Tibial nerve (tissue), 4 donors: Measurements from ENCODE around the gene GLYR1. TPM values are rescaled to one million over a fixed set of nuclear protein-coding genes. Genes with fewer than 3 reads are reported as not detected.

Source experiments
- DNase-seq, 2 donors: peaks; one replicate each; pipeline ENCODE4 v3.0.0-alpha.2; 2019; ENCODE audit warnings: low spot score in 2 of 2
- H3K27ac ChIP-seq, 4 donors: fragments of 200-600 bp; sonication (generic) in 3 of 4; one replicate each; pipeline ENCODE4 v1.5.1; 2017 to 2019; ENCODE audit warnings: mild to moderate bottlenecking in 1 of 4
- H3K27me3 ChIP-seq, 2 donors: fragments of 200-600 bp; sonication (generic) in 1 of 2; one replicate each; pipeline versions ENCODE4 v1.5.1 to v1.6.0; 2017 to 2019
- H3K36me3 ChIP-seq, 3 donors: fragments of 200-600 bp; sonication (generic); one replicate each; pipeline ENCODE4 v1.5.1; 2018 to 2019
- H3K4me1 ChIP-seq, 4 donors: fragments of 200-600 bp; sonication (generic) in 3 of 4; one replicate each; pipeline ENCODE4 v1.5.1; 2017 to 2019
- H3K4me3 ChIP-seq, 4 donors: fragments of 200-600 bp; sonication (generic) in 3 of 4; one replicate each; pipeline ENCODE4 v1.5.1; 2017 to 2019; ENCODE audit warnings: mild to moderate bottlenecking in 1 of 4, moderate library complexity in 1 of 4
- H3K9me3 ChIP-seq, 4 donors: fragments of 200-600 bp; sonication (generic) in 3 of 4; one replicate each; pipeline ENCODE4 v1.5.1; 2017 to 2019
- EP300 ChIP-seq, 2 donors: sonication (generic); formaldehyde crosslinking; IDR thresholded peaks; one replicate each; pipeline ENCODE4 v1.6.1; 2017; ENCODE audit warnings: antibody characterized with exemption in 2 of 2, mild to moderate bottlenecking in 1 of 2
- POLR2A ChIP-seq, 2 donors: fragments of 450-650 bp; IDR thresholded peaks; one replicate each; pipeline ENCODE4 v1.6.1; 2017; ENCODE audit warnings: antibody characterized with exemption in 2 of 2, mild to moderate bottlenecking in 2 of 2, moderate library complexity in 2 of 2
- WGBS, 2 donors: methylation state at CpG; one replicate each; pipeline ENCODE4 v1.1.5; 2018; 5-methylcytosine and 5-hydroxymethylcytosine counted together
- total RNA-seq, 4 donors: library from RNA; depleted of rRNA; stranded (reverse); fragments of >200 nt; gene quantifications; one replicate each; pipeline ENCODE4 v1.1.0, GENCODE V29; 2016
- TF ChIP-seq, protein P1 (sequence below), 5 experiments: fragments of 200-600 bp in 3 of 5; fragments of 450-650 bp in 2 of 5; sonication (generic) in 3 of 5; IDR thresholded peaks; one replicate each; pipeline ENCODE4 v1.5.1; 2016 to 2019; ENCODE audit warnings: antibody characterized with exemption in 5 of 5, mild to moderate bottlenecking in 3 of 5, moderate library complexity in 2 of 5

The GLYR1 gene
- total RNA-seq, 4 donors from 2014 or later = 42.0 to 59.4 (median 50.9) TPM

DNA sequence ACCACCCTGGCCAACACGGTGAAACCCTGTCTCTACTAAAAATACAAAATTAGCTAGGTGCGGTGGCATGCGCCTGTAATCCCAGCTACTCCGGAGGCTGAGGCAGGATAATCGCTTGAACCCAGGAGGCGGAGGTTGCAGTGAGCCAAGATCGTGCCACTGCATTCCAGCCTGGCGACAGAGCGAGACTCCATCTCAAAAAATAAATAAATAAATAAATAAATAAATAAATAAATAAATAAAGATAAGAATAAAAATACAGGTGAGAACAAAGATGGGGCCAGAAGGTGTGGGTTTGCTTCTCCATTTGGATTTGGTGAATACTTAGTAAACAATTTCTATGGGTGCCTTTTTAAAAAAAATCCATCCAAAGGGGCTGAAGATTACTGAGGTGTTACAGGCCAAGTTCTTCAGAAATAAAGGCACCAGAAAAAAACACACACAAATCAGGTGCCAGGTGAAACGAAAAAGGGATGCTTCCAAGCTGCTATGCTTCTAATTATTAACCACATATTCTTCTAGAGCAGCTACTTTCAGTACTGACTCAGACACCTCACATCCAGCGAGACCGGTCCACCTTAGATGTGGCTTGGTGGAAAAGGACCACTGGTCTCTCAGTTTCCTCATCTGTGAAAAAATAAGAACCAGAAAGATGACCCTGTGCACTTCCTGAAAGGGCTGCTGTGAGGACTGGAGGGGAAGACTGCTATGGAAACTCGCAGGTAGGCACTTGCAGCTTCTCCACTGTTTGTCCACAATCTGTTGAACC is 9.2 kb downstream of the GLYR1 start:
- no peaks in the 10 kb centered on the region for H3K27me3 ChIP-seq
- H3K9me3 ChIP-seq = no peaks in the 10 kb centered on the region
- no peaks in the 10 kb centered on the region for H3K4me1 ChIP-seq
- no peak for TF ChIP-seq POLR2A (IDR thresholded peaks at IDR 0.05)
- TF ChIP-seq EP300 (IDR thresholded peaks at IDR 0.05) = no peak
- TF ChIP-seq, protein P1, sequence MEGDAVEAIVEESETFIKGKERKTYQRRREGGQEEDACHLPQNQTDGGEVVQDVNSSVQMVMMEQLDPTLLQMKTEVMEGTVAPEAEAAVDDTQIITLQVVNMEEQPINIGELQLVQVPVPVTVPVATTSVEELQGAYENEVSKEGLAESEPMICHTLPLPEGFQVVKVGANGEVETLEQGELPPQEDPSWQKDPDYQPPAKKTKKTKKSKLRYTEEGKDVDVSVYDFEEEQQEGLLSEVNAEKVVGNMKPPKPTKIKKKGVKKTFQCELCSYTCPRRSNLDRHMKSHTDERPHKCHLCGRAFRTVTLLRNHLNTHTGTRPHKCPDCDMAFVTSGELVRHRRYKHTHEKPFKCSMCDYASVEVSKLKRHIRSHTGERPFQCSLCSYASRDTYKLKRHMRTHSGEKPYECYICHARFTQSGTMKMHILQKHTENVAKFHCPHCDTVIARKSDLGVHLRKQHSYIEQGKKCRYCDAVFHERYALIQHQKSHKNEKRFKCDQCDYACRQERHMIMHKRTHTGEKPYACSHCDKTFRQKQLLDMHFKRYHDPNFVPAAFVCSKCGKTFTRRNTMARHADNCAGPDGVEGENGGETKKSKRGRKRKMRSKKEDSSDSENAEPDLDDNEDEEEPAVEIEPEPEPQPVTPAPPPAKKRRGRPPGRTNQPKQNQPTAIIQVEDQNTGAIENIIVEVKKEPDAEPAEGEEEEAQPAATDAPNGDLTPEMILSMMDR (IDR thresholded peaks at IDR 0.05) = no peak
- no peak overlapping the region for H3K27ac ChIP-seq
- 87 to 92% methylated on average over 13 of the region's 13 CpGs for WGBS, 2 donors
- no peak overlapping the region for H3K4me3 ChIP-seq
- H3K36me3 ChIP-seq = peaks cover 2 to 96% (median 19%) of the 10 kb centered on the region in 3 donors
- no peak for DNase-seq

DNA sequence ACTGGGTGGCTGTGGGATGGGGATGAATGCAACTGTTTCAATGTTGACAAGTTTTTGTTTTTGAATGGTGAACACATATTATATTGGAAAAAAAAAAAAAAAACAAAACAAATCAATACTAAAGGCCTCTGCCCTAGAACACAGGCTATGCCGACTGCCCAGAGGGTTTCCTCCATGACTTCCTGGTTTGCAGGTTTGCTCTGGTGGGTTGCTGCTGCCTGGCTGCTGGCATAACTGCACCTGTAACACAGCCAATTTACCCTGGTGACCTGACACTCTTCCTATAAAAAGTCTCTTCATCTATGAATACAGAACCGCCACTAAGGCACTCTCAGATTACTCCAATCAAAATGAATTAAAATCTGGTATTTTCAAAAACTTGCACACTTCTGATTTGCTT is 10.4 kb downstream of the GLYR1 start:
- Histone ChIP-seq H3K9me3 (no peaks in the 10 kb centered on the region), H3K27ac (no peak overlapping the region), H3K27me3 (no peaks in the 10 kb centered on the region), H3K36me3 (peaks cover 2 to 96% (median 24%) of the 10 kb centered on the region in 3 donors), H3K4me1 (no peaks in the 10 kb centered on the region), H3K4me3 (no peak overlapping the region)
- TF ChIP-seq, protein P1 (IDR thresholded peaks at IDR 0.05) = no peak
- TF ChIP-seq POLR2A (IDR thresholded peaks at IDR 0.05) (no peak), EP300 (IDR thresholded peaks at IDR 0.05) (no peak)
- WGBS, 2 donors = 88 to 93% methylated on average over 2 of the region's 2 CpGs
- no peak for DNase-seq

DNA sequence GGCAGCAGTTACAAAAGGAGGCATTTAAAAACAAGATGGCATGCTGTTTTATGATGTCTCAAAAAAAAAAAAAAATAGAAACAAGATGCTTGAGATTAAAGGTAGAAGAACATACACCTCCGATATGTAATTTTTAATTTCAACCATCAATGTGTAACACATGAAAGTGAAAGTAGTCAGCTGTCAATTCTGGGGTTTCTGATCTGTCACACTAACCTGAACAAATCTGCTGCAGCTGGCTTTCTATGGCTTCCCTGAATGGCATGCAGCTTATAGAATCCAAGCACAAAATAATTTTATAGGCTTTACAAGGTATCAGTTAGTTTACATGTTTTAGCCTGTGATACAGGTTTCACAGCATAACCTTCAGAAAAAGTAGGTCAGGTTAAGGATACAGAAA is 13.5 kb downstream of the GLYR1 start:
- no peaks in the 10 kb centered on the region for H3K27me3 ChIP-seq

DNA sequence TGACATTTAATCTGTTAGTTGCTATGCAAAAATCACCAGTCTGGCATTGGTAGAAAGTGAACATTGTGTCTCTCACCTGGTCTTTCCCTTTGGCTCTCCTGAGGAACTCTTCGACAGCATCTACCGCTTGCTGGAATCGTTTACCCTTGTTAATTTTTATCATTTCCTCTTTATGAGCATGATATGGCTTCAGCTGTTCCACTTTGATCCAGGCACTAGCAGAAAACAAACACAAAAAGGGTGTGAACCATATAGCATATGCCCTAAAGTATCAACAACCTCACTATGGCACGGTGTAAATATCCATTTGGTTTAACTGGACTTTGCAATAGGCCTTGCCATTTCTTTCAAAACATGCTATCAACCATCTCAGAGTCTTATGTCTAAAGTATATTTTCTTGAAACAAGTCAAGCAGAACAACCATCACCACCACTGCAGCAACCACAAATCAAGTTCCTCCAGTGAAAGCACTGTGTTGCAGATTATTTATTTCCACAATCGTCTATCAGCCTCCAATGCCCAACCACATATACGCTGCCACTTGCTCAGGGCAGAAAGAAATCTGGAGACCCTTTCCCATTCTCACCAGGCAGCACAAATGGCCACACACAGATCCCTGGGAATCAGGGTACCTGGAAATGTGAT is 14.3 kb downstream of the GLYR1 start:
- no peaks in the 10 kb centered on the region for H3K9me3 ChIP-seq
- H3K4me1 ChIP-seq = no peaks in the 10 kb centered on the region
- TF ChIP-seq, protein P1 (IDR thresholded peaks at IDR 0.05) = no peak
- peaks cover 0 to 97% (median 37%) of the 10 kb centered on the region in 3 donors for H3K36me3 ChIP-seq
- no peak for DNase-seq
- 90% methylated on average over 6 of the region's 6 CpGs for WGBS, 2 donors
- H3K27ac ChIP-seq = no peak overlapping the region
- H3K27me3 ChIP-seq = no peaks in the 10 kb centered on the region
- H3K4me3 ChIP-seq = no peak overlapping the region

More for the DNA sequence above, 13.5 kb downstream of the GLYR1 start:
- H3K4me1 ChIP-seq = no peaks in the 10 kb centered on the region
- peaks cover 0 to 97% (median 37%) of the 10 kb centered on the region in 3 donors for H3K36me3 ChIP-seq
- 89 to 97% methylated on average over 1 of the region's 1 CpG for WGBS, 2 donors
- no peak overlapping the region for H3K27ac ChIP-seq
- H3K9me3 ChIP-seq = no peaks in the 10 kb centered on the region
- no peak overlapping the region for H3K4me3 ChIP-seq
- TF ChIP-seq EP300 (IDR thresholded peaks at IDR 0.05) = no peak
- no peak for TF ChIP-seq POLR2A (IDR thresholded peaks at IDR 0.05)
- TF ChIP-seq, protein P1 (IDR thresholded peaks at IDR 0.05) = no peak
- no peak for DNase-seq

DNA sequence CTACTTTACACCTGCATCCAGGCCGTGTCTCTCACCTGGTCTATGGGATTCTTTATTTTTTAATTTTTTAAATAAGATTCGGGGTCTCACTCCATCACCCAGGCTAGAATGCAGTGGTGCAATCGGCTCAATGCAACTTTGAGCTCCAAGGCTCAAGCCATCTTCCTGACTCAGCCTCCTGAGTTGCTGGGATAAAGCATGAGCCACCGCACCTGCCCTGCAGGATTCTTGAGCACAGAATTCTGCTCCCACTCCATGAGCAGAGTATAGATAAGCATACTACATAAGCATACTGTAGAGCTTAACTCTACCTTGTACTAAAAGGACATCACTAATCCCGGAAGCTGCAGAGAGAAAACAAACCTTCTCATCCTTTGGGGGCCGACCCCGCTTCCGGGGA is 15.5 kb downstream of the GLYR1 start:
- Histone ChIP-seq H3K4me3 (no peak overlapping the region), H3K36me3 (peaks cover 0 to 97% (median 30%) of the 10 kb centered on the region in 3 donors), H3K4me1 (no peaks in the 10 kb centered on the region), H3K27ac (no peak overlapping the region), H3K27me3 (no peaks in the 10 kb centered on the region), H3K9me3 (no peaks in the 10 kb centered on the region)
- TF ChIP-seq POLR2A (IDR thresholded peaks at IDR 0.05) = no peak
- WGBS, 2 donors = 93 to 98% methylated on average over 8 of the region's 8 CpGs
- DNase-seq = no peak
